Stimulated activated CD8-positive, alpha-beta memory T cell treated with anti-CD3 and anti-CD28 coated beads, Interleukin-4, amount 100 ng/mL, for 4 hours (primary cell): ENCODE measurements around the gene HMGCS2.
"Not testable (repeated sequence)": the region's sequence is repeated elsewhere in the genome, so short reads cannot be mapped to it uniquely, and the experiment has no call there.

Source experiments
- DNase-seq, 2 donors: peaks; one replicate each; pipeline ENCODE4 v3.0.0-alpha.2; 2020; ENCODE audit warnings: low read depth in 2 of 2, low spot score in 1 of 2

The HMGCS2 gene

DNA sequence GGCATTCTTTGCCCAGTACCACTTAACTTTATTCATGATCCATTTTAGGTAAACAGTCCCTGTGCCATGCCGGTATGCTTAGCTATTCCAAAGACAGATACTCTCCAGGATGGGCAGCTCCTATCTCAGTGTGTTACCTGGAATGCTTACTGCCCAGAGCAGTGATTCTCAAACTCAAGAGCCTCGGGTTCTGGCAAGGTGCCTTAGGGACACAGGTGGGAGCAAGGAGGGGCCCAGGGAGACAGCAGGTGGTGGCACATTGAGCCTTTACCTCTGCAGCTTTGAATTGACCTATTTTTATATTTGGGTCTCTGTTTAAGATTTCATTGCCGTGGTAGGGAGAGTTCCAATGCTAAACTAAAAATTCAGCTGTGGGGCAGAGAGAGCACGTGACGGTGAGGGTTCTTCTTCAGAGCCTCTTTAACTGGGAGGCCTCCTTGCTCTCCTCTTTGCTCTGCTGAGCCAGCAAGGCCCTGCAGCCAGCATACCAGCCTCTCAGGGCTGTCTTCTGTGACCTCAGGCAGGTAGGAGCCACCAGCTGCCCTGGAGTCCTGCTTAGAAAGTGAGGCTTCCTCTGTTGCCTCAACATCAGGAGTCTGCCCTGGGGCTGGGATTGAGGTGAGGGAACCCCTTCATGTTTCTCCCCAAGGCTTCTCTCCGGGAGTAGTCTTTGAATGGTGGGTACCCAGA lies 36.8 kb downstream of the HMGCS2 start:
- no peak for DNase-seq

DNA sequence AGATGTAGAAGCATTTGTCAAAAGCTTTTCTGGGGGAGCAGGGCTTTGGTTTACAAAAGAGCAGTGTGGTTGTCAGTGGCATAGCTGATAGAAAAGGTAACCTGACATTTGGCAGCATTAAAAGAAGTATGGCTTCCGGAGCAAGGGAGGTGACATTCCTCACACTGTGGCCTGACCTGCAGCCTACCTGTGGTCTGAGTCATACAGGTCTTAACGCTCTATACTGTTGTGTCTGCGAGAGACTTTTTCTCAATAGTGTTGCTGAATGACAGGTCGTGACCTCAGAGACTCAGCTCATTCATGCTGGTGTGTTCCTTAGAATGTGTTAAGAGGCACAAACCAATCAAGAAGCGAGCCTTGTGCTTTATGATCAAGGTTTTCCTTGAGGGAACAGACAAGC lies 37.6 kb downstream of the HMGCS2 start:
- DNase-seq: no peak

DNA sequence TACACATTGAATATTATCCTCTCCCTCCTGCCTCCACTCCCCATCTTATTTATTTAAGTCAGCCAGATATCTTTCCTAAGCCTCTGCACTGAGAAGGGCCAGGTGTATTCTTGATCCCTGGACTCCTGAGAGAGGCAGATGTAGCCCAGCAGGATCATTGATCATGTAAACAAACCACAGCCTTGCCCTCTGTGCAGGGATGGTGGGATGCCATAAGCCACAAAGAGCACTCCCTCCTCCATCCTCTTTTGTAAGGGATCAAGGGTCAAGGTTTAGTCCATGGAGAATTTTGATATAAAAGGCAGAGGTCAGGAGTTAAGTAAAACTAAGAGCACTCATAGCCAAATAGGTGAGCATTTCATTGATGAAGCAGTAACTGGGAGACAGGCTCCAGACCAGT lies 39.7 kb downstream of the HMGCS2 start:
- DNase-seq: no peak

DNA sequence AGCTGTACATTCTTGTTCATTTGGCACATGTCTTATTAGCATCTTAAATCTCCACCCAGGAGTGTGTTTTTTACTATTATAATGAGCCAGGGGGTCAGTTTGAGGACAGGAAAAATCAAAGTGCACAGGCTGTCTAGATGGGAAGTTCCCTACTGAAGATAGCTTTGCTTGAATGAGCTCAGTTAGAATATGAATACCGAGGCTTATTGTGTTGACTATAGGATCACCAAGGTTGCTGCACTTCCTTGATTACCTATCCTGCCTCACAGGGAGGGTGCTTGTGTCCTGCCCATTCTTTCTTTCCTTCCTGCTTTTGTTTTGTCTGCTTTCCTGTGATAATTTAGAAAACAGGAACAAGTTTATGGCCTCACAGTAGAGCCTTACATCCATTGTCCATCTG lies 40.7 kb downstream of the HMGCS2 start:
- no peak for DNase-seq

DNA sequence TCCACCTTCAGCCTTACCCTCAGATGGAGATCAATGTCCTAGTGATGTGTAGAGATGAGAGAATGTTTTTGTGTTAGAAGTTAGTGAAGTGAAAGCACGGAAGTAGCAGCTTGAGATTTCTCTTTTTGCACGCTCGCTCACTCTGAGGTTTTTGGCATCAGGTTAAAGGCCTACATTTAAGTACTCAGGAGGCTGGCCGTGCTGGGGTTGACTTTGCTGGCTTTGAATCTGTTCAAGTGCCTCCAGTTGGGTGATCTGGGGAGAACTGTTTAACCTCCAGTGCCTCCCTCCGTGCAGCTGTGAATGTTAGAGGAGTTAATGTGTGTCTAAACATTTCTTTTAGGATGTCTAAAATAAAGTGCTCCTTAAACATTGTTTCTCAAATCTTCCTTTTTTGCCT lies 43.1 kb downstream of the HMGCS2 start:
- no peak for DNase-seq

DNA sequence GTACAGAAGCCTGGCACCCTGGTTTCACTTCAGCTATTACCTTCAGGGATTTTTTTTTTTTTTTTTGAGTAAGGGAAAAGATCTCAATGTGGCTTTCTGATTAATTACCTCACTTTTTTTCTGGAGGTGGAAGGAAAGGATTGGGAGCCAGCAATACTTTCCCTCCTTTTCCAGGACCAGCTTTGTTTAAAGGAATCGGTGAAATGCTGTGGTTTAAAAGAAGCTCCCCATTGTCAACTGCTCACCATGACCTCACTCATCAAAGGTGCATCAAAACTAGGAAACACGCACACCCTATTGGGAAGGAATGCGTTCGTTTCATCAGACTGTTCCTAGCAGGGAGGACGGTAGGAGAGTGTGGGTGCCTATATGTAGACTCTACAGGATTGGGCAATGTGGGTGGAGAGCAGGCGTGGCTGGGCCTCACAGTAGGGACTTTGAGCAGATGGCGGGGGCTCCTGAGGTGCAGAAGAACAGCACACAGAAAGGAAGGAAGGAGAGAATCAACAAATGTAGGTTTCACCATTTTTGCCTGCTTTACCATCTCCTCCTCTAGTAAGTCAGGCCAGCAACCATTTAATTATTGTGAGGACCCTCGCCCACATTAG lies 44.0 kb downstream of the HMGCS2 start:
- DNase-seq: no peak

DNA sequence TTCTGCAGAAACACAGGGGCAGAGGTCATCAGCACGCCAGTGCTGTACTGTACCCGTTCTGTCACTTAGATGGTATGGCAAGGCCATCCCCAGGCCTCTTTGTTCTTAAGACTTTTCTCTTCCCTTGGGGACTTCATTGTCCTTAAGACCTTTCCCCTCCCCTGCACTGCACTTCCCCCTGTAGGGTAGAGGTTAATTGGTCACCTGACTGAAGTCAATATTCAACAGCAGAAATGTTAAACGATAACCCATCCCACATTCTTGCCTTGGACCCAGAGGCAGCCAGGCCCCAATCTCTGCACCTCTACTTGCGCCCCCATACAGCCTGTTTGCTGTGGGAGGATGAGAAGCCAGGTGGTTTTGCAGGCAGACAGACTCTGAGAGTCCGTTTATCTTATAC lies 46.8 kb downstream of the HMGCS2 start:
- no peak for DNase-seq

DNA sequence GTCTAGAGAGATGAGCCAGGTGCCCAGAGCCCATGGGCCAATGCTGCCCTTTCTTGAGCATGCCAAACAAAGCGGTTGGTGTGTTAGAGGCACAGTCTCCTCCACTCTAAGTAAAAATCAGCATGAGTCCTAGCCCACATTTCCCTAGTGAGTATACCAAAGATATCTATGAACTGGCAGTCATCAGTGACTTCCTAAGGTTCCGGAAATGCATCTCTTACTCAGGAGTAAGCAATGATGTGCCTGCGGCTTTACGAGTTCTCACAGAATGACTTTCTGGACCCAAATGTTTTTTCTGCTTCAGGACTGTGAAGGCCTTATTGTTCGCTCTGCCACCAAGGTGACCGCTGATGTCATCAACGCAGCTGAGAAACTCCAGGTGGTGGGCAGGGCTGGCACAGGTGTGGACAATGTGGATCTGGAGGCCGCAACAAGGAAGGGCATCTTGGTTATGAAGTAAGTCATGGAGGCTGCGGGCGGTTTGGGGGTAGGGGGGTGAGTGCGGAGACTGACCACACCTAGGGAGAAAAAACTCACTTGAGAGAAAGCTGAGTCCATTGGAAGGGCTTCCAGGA lies 47.8 kb downstream of the HMGCS2 start:
- no peak for DNase-seq

DNA sequence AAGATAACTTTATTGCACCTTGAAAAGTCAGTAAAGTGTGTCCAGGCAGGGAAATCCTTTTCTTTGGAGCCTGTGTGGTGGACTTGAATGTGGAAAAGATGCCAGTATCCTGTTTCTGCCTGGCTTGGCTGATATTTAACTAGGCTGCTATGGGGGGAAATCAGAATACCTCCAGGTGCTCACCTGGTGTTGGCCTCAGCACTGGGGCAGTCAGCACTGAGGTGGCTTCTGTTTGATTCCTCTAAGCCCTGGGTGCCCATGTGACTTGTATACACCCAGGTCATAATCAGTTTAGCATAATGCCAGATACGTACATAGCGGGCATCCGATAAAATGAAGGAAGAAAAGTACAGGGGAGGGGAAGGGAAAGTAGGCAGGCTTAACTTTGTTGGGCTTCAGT lies 49.7 kb downstream of the HMGCS2 start:
- DNase-seq: no peak

DNA sequence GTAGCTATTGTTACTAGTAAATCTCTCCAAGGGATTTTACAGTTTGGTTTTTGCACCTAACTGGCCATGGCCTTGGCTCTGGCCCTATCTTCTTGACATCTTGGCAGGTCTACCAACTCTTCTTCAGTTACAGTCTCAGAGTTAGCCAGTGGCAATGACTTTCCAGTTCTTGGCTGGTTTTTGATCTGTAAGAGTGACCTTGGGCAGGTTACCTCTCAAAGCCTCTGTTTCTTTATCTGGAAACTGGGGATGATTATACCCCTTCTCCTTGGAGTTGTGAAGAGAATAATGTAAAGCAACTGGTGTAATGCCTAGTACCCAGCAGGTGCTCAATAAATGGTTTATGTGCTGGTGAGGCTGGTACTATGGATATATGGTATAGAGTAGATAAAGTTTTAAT lies 50.3 kb downstream of the HMGCS2 start:
- DNase-seq: no peak

DNA sequence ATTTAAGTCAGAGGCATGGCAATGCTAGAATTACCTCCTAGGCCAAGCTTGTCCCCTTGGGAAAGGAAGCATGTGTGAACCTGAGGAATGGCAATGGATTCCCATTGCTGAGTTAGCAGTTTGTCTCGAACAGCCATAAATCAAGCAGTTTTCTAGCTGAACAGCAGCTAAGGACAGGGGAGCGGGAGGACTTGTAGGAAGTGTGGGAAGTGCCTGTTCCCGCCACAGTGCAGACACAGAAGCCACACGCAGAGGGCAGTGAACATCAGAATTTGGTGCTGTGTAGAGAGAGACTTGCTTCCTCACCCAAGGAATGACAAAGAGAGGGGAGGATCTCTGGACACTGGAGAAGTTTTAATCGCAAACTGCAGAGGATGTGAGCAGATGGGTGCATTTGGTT lies 53.2 kb downstream of the HMGCS2 start:
- DNase-seq: no peak

DNA sequence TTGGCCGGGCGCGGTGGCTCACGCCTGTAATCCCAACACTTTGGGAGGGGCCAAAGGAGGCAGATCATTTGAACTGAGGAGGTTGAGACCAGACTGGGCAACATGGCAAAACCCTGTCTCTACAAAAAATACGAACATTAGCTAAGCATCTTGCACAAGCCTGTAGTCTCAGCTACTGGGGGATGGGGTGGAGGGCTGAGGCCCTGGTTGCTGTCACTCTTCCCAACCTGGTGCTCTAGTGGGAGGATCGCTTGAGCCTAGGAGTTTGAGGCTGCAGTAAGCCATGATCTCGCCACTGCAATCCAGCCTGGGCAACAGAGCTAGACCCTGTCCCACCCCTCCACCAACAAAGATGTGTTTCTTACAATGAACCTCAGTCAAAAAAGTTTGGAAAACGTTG lies 54.1 kb downstream of the HMGCS2 start:
- no peak for DNase-seq

DNA sequence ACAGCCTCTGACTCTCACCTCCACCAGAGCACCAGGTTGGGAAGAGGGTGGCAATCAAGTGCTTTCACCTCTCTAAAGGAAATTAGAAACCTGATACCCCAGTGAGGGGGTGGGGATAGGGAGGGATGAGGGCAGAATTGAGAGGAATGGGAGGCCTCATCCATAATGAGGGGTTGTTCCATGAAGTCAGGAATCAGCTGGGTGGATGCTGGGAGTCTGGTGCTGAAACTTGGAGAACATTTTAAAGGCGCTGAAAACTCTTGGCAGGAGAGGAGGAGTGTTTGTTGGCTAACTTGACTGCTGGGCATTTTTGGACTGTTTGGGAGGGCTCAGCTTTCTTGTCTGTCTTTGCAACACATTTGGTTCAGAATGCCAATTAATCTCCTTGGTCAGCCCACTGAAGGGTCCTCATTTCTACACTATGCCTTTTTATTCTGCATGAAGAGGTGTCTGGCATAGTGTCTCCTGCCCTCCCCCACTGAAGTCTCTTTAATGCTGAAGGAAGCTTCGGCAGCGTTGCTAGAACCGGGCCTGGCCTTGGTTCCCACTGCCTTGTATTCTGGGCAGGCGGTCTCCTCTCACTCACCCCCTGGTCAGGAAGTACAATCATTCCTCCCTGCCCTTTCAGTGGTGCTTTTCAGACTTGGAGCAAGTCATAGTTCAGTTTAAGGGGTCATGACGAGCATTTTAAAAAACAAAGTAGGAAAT lies 54.8 kb downstream of the HMGCS2 start:
- no peak for DNase-seq

DNA sequence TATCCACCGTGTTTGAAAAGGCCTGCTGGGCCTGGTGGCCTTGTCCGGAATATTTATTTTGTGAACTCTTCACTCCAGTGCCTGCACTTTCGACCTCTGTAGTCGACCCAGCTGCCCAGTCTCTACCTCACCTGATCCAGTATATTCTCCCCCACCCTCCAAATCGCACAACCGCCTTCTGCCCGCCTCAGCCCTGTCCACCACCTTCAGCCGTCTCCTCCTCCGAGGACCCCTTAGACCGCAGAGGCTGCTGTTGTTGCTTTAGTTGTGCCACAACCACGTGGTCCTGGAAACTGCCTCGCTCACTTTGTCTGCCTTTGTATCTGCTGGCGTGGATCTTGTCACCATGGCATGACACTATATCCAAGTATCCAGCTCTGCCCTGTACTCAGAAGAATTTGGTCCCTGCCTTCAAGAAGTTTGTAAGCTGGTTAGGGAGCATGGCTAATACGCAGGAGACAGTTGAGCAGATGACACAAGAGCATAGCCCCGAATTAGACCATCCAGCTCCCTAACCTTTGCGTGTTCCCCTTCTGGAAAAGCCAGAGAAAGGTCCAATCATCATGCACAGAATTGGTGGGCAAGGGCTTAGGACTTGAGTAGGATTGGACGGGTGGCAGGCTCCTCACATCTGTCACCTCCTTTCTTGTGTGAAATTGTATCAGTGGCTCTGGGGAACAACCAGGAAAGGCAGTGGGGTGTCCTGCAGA lies 55.5 kb downstream of the HMGCS2 start:
- no peak for DNase-seq

DNA sequence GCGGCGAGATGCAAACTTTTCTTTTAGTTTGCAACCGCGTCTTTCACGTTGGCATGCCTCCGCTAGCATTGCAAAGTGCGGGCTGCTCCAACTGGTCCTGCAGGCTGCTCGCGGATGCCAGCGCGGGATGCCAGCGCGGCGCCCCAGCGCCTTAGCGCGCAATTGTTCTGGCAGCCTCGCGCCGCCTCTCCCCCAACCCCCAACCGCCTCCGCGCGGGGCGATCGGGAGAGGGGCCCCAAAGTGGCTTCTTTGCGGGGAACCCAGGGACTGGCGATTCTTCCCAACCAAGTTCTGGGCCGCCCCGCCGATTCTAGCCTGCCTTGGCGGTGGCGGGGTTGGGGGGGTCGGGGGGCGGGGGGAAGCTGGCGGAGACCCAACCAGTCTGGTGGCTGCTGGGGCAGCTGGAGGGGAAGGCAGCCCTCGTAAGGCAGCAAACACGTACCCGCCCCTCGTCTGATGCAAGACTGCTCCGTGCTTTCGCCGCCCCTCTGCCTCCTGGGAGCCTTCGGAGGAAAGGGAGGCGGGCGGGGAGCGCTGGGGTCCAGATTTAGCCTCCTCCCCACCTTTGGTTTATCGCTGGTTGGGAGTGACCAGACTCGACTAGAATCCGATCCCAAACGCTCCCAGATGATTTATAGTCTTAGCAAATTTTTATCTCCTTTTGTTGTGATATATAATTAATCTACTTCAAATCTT lies 56.2 kb downstream of the HMGCS2 start:
- DNase-seq: peak in 1 of 2 donors; percentile 30

DNA sequence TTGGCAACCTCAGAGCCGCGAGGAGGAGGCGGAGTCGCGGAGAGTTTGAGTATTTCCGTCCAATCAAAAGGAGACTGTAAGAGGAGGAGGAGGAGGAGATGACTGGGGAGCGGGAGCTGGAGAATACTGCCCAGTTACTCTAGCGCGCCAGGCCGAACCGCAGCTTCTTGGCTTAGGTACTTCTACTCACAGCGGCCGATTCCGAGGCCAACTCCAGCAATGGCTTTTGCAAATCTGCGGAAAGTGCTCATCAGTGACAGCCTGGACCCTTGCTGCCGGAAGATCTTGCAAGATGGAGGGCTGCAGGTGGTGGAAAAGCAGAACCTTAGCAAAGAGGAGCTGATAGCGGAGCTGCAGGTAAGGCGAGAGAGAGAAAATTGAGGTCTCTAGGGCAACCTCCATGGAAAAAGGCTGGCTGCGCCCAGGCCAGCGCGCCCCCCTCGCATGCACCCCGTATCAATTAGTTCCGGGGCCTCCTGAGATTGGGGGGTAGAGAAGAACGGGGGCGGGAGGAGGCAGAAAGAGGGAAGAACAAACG lies 56.8 kb downstream of the HMGCS2 start, which contains the start of gene PHGDH:
Gene PHGDH (plus strand): TSS at position 131 of the 538 bp plus-strand sequence. CDS start 89 bp downstream, at position 220.
- no peak for DNase-seq

DNA sequence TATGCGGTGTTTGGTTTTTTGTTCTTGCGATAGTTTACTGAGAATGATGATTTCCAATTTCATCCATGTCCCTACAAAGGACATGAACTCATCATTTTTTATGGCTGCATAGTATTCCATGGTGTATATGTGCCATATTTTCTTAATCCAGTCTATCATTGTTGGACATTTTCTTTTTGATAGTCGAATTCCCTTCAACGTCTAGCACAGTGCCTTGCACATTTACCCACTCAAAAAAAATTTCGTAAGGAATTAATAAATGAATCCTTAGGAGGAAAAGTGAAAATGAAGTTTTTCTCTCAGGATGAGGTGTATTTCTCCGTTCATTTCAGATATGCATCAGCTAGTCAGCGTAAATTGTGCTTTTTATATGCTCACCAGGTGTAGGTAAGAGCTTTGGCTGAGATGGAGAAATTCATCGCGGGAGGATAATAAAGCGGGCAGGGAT lies 57.3 kb downstream of the HMGCS2 start:
- DNase-seq: not testable (repeated sequence)

DNA sequence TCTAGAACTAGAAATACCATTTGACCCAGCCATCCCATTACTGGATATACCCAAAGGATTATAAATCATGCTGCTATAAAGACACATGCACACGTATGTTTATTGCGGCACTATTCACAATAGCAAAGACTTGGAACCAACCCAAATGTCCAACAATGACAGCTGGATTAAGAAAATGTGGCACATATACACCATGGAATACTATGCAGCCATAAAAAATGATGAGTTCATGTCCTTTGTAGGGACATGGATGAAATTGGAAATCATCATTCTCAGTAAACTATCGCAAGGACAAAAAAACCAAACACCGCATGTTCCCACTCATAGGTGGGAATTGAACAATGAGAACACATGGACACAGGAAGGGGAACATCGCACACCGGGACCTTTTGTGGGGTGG lies 62.1 kb downstream of the HMGCS2 start:
- DNase-seq: not testable (repeated sequence)

DNA sequence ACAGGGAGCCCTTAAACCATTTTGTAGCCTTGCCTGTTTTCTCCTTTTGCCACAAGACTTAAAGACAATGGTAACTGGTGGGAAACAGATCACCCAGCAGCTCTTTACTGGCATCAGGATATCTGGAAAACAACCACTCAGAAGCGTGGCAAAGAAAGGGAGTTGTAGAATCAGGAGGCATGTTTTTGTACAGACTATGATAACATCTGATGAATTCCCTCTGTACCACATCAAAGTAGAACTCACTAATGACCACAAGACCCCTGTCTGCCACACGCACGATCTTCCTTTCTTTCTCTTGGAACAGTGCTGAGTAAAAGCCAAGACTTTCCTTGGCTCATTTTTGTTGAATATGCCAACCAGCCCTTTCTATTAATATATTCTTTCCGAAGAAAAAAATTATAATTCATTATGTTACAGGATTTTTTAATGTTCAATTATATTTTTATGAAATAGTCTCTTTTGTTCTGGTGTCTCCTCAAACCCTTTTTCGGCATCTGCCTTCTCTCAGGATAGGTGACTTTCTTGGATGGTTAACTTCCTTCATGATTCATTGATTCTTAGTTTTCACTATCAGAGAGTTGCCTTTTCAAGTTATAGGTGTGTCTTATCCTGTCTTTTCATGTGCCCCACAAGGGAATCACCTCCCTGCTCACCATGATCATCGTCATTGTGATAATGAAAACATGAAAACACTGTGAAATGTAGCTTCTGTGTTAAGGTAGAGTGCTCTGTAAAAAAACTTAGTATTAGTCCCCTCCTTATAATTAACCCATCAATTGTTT lies 64.8 kb downstream of the HMGCS2 start:
- DNase-seq: no peak

DNA sequence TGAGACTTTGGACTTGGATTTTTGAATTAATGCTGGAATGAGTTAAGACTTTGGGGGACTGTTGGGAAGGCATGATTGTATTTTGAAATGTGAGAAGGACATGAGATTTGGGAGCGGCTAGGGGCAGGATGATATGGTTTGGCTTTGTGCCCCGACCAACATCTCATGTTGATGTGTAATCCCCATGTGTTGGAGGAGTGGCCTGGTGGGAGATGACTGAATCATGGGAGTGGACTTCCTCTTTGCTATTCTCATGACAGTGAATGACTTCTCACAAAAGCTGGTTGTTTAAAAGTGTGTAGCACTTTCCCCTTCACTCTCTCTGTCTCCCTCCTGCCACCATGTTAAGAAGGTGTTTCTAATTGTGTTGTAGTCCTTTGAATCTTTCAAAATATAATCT lies 66.3 kb downstream of the HMGCS2 start:
- DNase-seq: no peak
